ENCODE results near the gene C17orf114.

Gene C17orf114

GRCh38 chr17:4766201-4766600 is 35.9 kb downstream of the C17orf114 start:
- peaks cover under 1% of the 10 kb centered on the region for H3K79me2 ChIP-seq (ENCODE audit: insufficient read depth, low read length)
- ChIA-PET POLR2A (no interaction called here), CTCF (ENCODE audit: low intra/inter-chr PET ratio, low total read pairs) (no interaction called here)
- H3K4me2 ChIP-seq (ENCODE audit: low read depth, low read length) = no peak overlapping the region
- no peak overlapping the region for H2AFZ ChIP-seq (ENCODE audit: low read length)
- no peak overlapping the region for H3K4me3 ChIP-seq (replicated peaks in 1 of 3; ENCODE audit: insufficient read depth in 1 of 3, low read depth in 2 of 3, low read length in 3 of 3)
- ATAC-seq = no peak
- H3K27ac ChIP-seq (ENCODE audit: extremely low read length, insufficient read depth, low read length) = no peak overlapping the region
- H3K9ac ChIP-seq (ENCODE audit: insufficient read depth, low read depth, low read length) = no peak overlapping the region
- H3K9me3 ChIP-seq (ENCODE audit: low read length) = no peaks in the 10 kb centered on the region
- intact Hi-C loops (cut with micrococcal nuclease; ENCODE audit: unreplicated experiment) = no loop called here
- WGBS (ENCODE audit: low lambda C conversion rate) = 98% methylated on average over 3 of the region's 3 CpGs
- H3K27me3 ChIP-seq (ENCODE audit: control insufficient read depth in 1 of 2, insufficient read depth in 2 of 2, low read length in 2 of 2) = no peaks in the 10 kb centered on the region
- H3K36me3 ChIP-seq (replicated peaks in 1 of 2; ENCODE audit: control insufficient read depth in 1 of 2, insufficient read depth in 2 of 2, low read length in 2 of 2) = no peaks in the 10 kb centered on the region
- FAIRE-seq = no peak
- in situ Hi-C loops (cut with HindIII; ENCODE audit: extremely low pct_ligation_motif_present, low pct_unique_long_range_greater_than_20kb) = no loop called here
- H4K20me1 ChIP-seq (ENCODE audit: insufficient read depth, low read length) = no peaks in the 10 kb centered on the region
- BruUV-seq (replicated peaks) = no TSS peak
- DNase-seq (ENCODE audit: low spot score) = no peak
- H3K4me1 ChIP-seq (ENCODE audit: insufficient read depth, low read length) = peaks cover 57% of the 10 kb centered on the region
- TF ChIP-seq THYN1 (CRISPR knock-in tag; IDR thresholded peaks at IDR 0.05; ENCODE audit: borderline replicate concordance, low read depth) = no peak
- TF ChIP-seq ZNF577 (CRISPR knock-in tag; IDR thresholded peaks at IDR 0.05; ENCODE audit: borderline replicate concordance, low read depth) = no peak
- no peak for TF ChIP-seq ZNF543 (CRISPR knock-in tag; IDR thresholded peaks at IDR 0.05)
- TF ChIP-seq, protein P1, sequence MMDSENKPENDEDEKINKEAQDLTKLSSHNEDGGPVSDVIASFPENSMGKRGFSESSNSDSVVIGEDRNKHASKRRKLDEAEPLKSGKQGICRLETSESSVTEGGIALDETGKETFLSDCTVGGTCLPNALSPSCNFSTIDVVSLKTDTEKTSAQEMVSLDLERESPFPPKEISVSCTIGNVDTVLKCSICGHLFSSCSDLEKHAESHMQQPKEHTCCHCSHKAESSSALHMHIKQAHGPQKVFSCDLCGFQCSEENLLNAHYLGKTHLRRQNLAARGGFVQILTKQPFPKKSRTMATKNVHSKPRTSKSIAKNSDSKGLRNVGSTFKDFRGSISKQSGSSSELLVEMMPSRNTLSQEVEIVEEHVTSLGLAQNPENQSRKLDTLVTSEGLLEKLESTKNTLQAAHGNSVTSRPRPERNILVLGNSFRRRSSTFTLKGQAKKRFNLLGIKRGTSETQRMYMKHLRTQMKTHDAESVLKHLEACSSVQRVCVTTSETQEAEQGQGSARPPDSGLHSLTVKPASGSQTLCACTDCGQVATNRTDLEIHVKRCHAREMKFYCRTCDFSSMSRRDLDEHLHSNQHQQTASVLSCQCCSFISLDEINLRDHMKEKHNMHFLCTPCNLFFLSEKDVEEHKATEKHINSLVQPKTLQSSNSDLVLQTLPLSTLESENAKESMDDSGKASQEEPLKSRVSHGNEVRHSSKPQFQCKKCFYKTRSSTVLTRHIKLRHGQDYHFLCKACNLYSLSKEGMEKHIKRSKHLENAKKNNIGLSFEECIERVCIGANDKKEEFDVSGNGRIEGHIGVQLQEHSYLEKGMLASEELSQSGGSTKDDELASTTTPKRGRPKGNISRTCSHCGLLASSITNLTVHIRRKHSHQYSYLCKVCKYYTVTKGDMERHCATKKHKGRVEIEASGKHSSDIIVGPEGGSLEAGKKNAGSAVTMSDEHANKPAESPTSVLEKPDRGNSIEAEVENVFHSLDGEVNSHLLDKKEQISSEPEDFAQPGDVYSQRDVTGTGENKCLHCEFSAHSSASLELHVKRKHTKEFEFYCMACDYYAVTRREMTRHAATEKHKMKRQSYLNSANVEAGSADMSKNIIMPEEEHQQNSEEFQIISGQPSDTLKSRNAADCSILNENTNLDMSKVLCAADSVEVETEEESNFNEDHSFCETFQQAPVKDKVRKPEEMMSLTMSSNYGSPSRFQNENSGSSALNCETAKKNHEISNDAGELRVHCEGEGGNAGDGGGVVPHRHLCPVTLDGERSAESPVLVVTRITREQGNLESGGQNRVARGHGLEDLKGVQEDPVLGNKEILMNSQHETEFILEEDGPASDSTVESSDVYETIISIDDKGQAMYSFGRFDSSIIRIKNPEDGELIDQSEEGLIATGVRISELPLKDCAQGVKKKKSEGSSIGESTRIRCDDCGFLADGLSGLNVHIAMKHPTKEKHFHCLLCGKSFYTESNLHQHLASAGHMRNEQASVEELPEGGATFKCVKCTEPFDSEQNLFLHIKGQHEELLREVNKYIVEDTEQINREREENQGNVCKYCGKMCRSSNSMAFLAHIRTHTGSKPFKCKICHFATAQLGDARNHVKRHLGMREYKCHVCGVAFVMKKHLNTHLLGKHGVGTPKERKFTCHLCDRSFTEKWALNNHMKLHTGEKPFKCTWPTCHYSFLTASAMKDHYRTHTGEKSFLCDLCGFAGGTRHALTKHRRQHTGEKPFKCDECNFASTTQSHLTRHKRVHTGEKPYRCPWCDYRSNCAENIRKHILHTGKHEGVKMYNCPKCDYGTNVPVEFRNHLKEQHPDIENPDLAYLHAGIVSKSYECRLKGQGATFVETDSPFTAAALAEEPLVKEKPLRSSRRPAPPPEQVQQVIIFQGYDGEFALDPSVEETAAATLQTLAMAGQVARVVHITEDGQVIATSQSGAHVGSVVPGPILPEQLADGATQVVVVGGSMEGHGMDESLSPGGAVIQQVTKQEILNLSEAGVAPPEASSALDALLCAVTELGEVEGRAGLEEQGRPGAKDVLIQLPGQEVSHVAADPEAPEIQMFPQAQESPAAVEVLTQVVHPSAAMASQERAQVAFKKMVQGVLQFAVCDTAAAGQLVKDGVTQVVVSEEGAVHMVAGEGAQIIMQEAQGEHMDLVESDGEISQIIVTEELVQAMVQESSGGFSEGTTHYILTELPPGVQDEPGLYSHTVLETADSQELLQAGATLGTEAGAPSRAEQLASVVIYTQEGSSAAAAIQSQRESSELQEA (CRISPR knock-in tag; IDR thresholded peaks at IDR 0.05; ENCODE audit: not compliant biosample characterization) = no peak
- TF ChIP-seq DBP (CRISPR knock-in tag; IDR thresholded peaks at IDR 0.05; ENCODE audit: not compliant biosample characterization) = no peak
- TF ChIP-seq GZF1 (CRISPR knock-in tag; IDR thresholded peaks at IDR 0.05) = no peak
- TF ChIP-seq, protein P2, sequence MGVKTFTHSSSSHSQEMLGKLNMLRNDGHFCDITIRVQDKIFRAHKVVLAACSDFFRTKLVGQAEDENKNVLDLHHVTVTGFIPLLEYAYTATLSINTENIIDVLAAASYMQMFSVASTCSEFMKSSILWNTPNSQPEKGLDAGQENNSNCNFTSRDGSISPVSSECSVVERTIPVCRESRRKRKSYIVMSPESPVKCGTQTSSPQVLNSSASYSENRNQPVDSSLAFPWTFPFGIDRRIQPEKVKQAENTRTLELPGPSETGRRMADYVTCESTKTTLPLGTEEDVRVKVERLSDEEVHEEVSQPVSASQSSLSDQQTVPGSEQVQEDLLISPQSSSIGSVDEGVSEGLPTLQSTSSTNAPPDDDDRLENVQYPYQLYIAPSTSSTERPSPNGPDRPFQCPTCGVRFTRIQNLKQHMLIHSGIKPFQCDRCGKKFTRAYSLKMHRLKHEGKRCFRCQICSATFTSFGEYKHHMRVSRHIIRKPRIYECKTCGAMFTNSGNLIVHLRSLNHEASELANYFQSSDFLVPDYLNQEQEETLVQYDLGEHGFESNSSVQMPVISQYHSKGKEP (CRISPR knock-in tag; IDR thresholded peaks at IDR 0.05) = no peak
- TF ChIP-seq IKZF1 (IDR thresholded peaks at IDR 0.05) = no peak
- no peak for TF ChIP-seq HBP1 (CRISPR knock-in tag; IDR thresholded peaks at IDR 0.05; ENCODE audit: low read depth)
- no peak for TF ChIP-seq ZNF766 (CRISPR knock-in tag; IDR thresholded peaks at IDR 0.05; ENCODE audit: borderline replicate concordance)
- TF ChIP-seq JUNB (CRISPR knock-in tag; IDR thresholded peaks at IDR 0.05; ENCODE audit: borderline replicate concordance) = no peak
- TF ChIP-seq GFI1 (CRISPR knock-in tag; IDR thresholded peaks at IDR 0.05; ENCODE audit: borderline replicate concordance) = no peak
- TF ChIP-seq RELA (CRISPR knock-in tag; IDR thresholded peaks at IDR 0.05) = no peak
- no peak for TF ChIP-seq U2AF2 (IDR thresholded peaks at IDR 0.05; ENCODE audit: low read depth, low read length)
